Measurements from ENCODE around the gene SCTR.

GRCh38 chr2:119440873-119441272, 83.4 kb downstream of the SCTR start:
- TF ChIP-seq CTCF (conservative IDR thresholded peaks at IDR 0.05) (no peak), EZH2 (IDR thresholded peaks at IDR 0.05; ENCODE audit: low read depth) (no peak)

All from PC-9 (cell line).